ENCODE measurements around the gene SNCAIP. TPM values are rescaled to one million over a fixed set of nuclear protein-coding genes. Genes with fewer than 3 reads are reported as not detected.
A peak's percentile ranks its signal among the peaks of the same experiment; 100 is the strongest.

Gene SNCAIP
- total and polyA plus RNA-seq, 9 of the 15 experiments (the other 6 are each of a cell fraction or from before 2014, with no cell fraction given) = 0.04 TPM; not detected in 8

GRCh38 chr5:122295138-122295537, 16.9 kb upstream of the SNCAIP start:
- H3K79me2 ChIP-seq (ENCODE audit: control insufficient read depth, insufficient read depth, low read length) = no peaks in the 10 kb centered on the region
- H3K4me1 ChIP-seq (replicated peaks in 1 of 2; ENCODE audit: control insufficient read depth in 2 of 2, insufficient read depth in 2 of 2, low read length in 2 of 2) = no peaks in the 10 kb centered on the region
- BruUV-seq (replicated peaks) = no TSS peak
- no peaks in the 10 kb centered on the region for H4K20me1 ChIP-seq (replicated peaks; ENCODE audit: control insufficient read depth, insufficient read depth, low read length)
- FAIRE-seq (peak; percentile 19), ATAC-seq (peak; percentile 85), DNase-seq (ENCODE audit: extremely low read depth in 1 of 4, low spot score in 3 of 4) (peak; percentile 12 to 22 (median 18))
- 0% methylated on average over 2 of the region's 2 CpGs for WGBS (ENCODE audit: insufficient coverage, low coverage, missing lambda C conversion rate)
- H3K4me3 ChIP-seq = no peak overlapping the region
- H3K36me3 ChIP-seq (ENCODE audit: control insufficient read depth, insufficient read depth, low read length) = no peaks in the 10 kb centered on the region
- H3K9ac ChIP-seq (ENCODE audit: insufficient read depth in 1 of 2, low read depth in 2 of 2, low read length in 2 of 2) = no peak overlapping the region
- no peaks in the 10 kb centered on the region for H3K9me1 ChIP-seq (ENCODE audit: control insufficient read depth, insufficient read depth, low read length)
- no peak for TF ChIP-seq MXD1 (CRISPR knock-in tag; IDR thresholded peaks at IDR 0.05; ENCODE audit: borderline replicate concordance, poor library complexity, severe bottlenecking)
- TF ChIP-seq CTCF (IDR thresholded peaks at IDR 0.05 in 2 of 3, conservative IDR thresholded peaks at IDR 0.05 in 1 of 3; ENCODE audit: insufficient read depth in 2 of 3, low read depth in 1 of 3, low read length in 3 of 3) = peak; percentile 20 to 33 (median 27); a peak in 2 of 6 replicates
- CTCF ChIA-PET (ENCODE audit: low intra/inter-chr PET ratio) = no interaction called here
- intact Hi-C loops (cut with micrococcal nuclease) = loop anchor here (1.0 to 5.0 kb wide), 2 partner anchors 120 to 202 kb away; no protein-coding TSS in a partner anchor
- POLR2A ChIA-PET = interaction anchor here (0.7 kb wide), 1 partner anchor 111 kb away, joined by 3 read pairs; no protein-coding TSS in a partner anchor
- no peak overlapping the region for H2AFZ ChIP-seq (ENCODE audit: low read depth, low read length)
- H3K4me2 ChIP-seq (ENCODE audit: insufficient read depth, low read length) = no peak overlapping the region
- H3K9me3 ChIP-seq (replicated peaks; ENCODE audit: control insufficient read depth, insufficient read depth, low read depth, low read length) = no peaks in the 10 kb centered on the region
- in situ Hi-C loops (cut with MboI) = no loop called here
- no peak overlapping the region for H3K27ac ChIP-seq (ENCODE audit: extremely low read depth, low read depth, low read length)
- H3K27me3 ChIP-seq (ENCODE audit: control insufficient read depth in 2 of 2, insufficient read depth in 2 of 2, low read length in 2 of 2) = no peaks in the 10 kb centered on the region
